Measurements from ENCODE around the gene GOSR1.

GRCh38 chr17:30541802-30542201, 64.6 kb downstream of the GOSR1 start:
- TF ChIP-seq CTCF (IDR thresholded peaks at IDR 0.05) (no peak), POLR2A (IDR thresholded peaks at IDR 0.05) (no peak)

All from right lobe of liver (tissue), 4 donors.